ENCODE results near the gene FNIP1.

DNA sequence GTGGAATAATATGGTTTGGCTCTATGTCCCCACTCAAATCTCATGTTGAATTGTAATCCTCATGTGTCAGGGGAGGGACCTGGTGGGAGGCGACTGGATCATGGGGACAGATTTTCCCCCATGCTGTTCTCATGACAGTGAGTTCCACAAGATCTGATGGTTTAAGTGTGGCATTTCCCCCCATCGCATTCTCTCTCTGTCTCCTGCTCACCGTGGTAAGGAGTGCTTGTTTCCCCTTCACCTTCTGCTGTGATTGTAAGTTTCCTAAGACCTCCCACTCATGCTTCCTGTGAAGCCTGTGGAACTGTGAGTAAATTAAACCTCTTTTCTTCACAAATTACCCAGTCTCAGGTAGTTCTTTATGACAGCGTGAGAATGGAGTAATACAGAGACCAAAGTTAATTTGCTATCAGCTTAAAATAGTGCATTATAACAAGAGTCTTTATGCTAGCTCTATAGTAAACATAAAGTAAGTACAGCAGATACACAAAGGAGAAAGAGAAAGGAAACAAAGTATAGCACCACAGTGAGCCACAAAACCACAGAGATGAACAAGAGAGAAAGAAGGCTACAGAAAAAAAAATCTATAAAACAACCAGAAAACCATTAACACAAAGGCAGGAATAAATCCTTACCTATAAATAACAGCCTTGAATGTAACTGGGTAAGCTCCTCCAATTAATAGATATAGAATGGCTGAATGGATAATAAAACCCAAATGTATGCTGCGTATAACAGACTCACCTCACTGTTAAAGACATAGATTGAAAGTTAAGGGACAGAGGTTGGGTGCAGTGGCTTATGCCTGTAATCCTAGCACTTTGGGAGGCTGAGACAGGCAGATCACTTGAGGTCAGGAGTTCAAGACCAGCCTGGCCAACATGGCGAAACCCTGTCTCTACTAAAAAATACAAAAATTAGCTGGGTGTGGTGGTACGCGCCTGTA lies 201.5 kb downstream of the FNIP1 start:
- TF ChIP-seq, protein P1, sequence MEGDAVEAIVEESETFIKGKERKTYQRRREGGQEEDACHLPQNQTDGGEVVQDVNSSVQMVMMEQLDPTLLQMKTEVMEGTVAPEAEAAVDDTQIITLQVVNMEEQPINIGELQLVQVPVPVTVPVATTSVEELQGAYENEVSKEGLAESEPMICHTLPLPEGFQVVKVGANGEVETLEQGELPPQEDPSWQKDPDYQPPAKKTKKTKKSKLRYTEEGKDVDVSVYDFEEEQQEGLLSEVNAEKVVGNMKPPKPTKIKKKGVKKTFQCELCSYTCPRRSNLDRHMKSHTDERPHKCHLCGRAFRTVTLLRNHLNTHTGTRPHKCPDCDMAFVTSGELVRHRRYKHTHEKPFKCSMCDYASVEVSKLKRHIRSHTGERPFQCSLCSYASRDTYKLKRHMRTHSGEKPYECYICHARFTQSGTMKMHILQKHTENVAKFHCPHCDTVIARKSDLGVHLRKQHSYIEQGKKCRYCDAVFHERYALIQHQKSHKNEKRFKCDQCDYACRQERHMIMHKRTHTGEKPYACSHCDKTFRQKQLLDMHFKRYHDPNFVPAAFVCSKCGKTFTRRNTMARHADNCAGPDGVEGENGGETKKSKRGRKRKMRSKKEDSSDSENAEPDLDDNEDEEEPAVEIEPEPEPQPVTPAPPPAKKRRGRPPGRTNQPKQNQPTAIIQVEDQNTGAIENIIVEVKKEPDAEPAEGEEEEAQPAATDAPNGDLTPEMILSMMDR (IDR thresholded peaks at IDR 0.05) = no peak
- no peak for TF ChIP-seq POLR2A (IDR thresholded peaks at IDR 0.05)
